ENCODE results near the gene LMTK3. TPM values are rescaled to one million over a fixed set of nuclear protein-coding genes. Genes with fewer than 3 reads are reported as not detected.
A peak's percentile ranks its signal among the peaks of the same experiment; 100 is the strongest.

Gene LMTK3
- total RNA-seq, 1 donor: not detected

GRCh38 chr19:48478339-48479256, 33.0 kb downstream of the LMTK3 start:
- Histone ChIP-seq H3K4me3 (ENCODE audit: insufficient read depth, low read length) (no peak overlapping the region), H3K27me3 (ENCODE audit: insufficient read depth, low read length) (no peaks in the 10 kb centered on the region), H3K36me3 (ENCODE audit: insufficient read depth, low read length) (peaks cover 47% of the 10 kb centered on the region), H3K4me2 (ENCODE audit: insufficient read depth, low read length) (no peak overlapping the region), H2AFZ (ENCODE audit: low read length) (no peak overlapping the region), H3K27ac (ENCODE audit: low read depth, low read length) (no peak overlapping the region), H3K9me3 (ENCODE audit: low read depth, low read length) (no peaks in the 10 kb centered on the region), H4K20me1 (ENCODE audit: insufficient read depth, low read length) (peaks cover 3% of the 10 kb centered on the region), H3K79me2 (ENCODE audit: insufficient read depth, low read length) (no peaks in the 10 kb centered on the region), H3K4me1 (ENCODE audit: insufficient read depth, low read length) (peaks cover 27% of the 10 kb centered on the region)
- peak; percentile 66 for DNase-seq (ENCODE audit: insufficient read length, low spot score, missing footprints)
- TF ChIP-seq CTCF (IDR thresholded peaks at IDR 0.05; ENCODE audit: extremely low read depth, low read depth, low read length): no peak

GRCh38 chr19:48477698-48478338, 33.8 kb downstream of the LMTK3 start:
- H4K20me1 ChIP-seq (ENCODE audit: insufficient read depth, low read length): peaks cover 11% of the 10 kb centered on the region
- peak; percentile 49 for DNase-seq (ENCODE audit: insufficient read length, low spot score, missing footprints)
- H3K4me2 ChIP-seq (ENCODE audit: insufficient read depth, low read length): no peak overlapping the region

GRCh38 chr19:48477067-48477685, 34.5 kb downstream of the LMTK3 start:
- Histone ChIP-seq H3K27ac (ENCODE audit: low read depth, low read length) (no peak overlapping the region), H3K4me2 (ENCODE audit: insufficient read depth, low read length) (no peak overlapping the region), H2AFZ (ENCODE audit: low read length) (no peak overlapping the region), H3K27me3 (ENCODE audit: insufficient read depth, low read length) (no peaks in the 10 kb centered on the region), H4K20me1 (ENCODE audit: insufficient read depth, low read length) (peaks cover 14% of the 10 kb centered on the region), H3K9me3 (ENCODE audit: low read depth, low read length) (no peaks in the 10 kb centered on the region), H3K4me3 (ENCODE audit: insufficient read depth, low read length) (no peak overlapping the region), H3K36me3 (ENCODE audit: insufficient read depth, low read length) (peaks cover 60% of the 10 kb centered on the region), H3K4me1 (ENCODE audit: insufficient read depth, low read length) (peaks cover 23% of the 10 kb centered on the region), H3K79me2 (ENCODE audit: insufficient read depth, low read length) (no peaks in the 10 kb centered on the region)
- TF ChIP-seq CTCF (IDR thresholded peaks at IDR 0.05; ENCODE audit: extremely low read depth, low read depth, low read length): no peak
- DNase-seq (ENCODE audit: insufficient read length, low spot score, missing footprints): peak; percentile 58

More at GRCh38 chr19:48477698-48478338, 33.8 kb downstream of the LMTK3 start:
- TF ChIP-seq CTCF (IDR thresholded peaks at IDR 0.05; ENCODE audit: extremely low read depth, low read depth, low read length): no peak
- Histone ChIP-seq H3K27me3 (ENCODE audit: insufficient read depth, low read length) (no peaks in the 10 kb centered on the region), H2AFZ (ENCODE audit: low read length) (no peak overlapping the region), H3K36me3 (ENCODE audit: insufficient read depth, low read length) (peaks cover 54% of the 10 kb centered on the region), H3K4me3 (ENCODE audit: insufficient read depth, low read length) (no peak overlapping the region), H3K27ac (ENCODE audit: low read depth, low read length) (no peak overlapping the region), H3K9me3 (ENCODE audit: low read depth, low read length) (no peaks in the 10 kb centered on the region), H3K79me2 (ENCODE audit: insufficient read depth, low read length) (no peaks in the 10 kb centered on the region), H3K4me1 (ENCODE audit: insufficient read depth, low read length) (peaks cover 27% of the 10 kb centered on the region)
